GM19463 (cell line): ENCODE results near the gene CRTAC1.

Source experiments
- ATAC-seq: cut with Tn5 transposase; IDR thresholded peaks from one replicate; pipeline ENCODE4 v1.9.1; 2021; ENCODE audit warnings: mild to moderate bottlenecking, moderate library complexity; ENCODE audit not compliant: unreplicated experiment

Gene CRTAC1

GRCh38 chr10:98030093-98030821 lies at the start of gene CRTAC1:
Gene CRTAC1, minus strand, starts transcription at chr10:98030621. Its CDS starts 149 bp downstream, at chr10:98030472.
- ATAC-seq: no peak

GRCh38 chr10:98078774-98079173 lies 48.4 kb upstream of the CRTAC1 start:
- no peak for ATAC-seq

GRCh38 chr10:98077223-98077622 lies 46.8 kb upstream of the CRTAC1 start:
- no peak for ATAC-seq

- ATAC-seq: no peak
Observed at GRCh38 chr10:98076086-98076485, 45.7 kb upstream of the CRTAC1 start.

- no peak for ATAC-seq
Observed at GRCh38 chr10:98074315-98074911, 44.0 kb upstream of the CRTAC1 start.

GRCh38 chr10:98067165-98067564 lies 36.7 kb upstream of the CRTAC1 start:
- ATAC-seq: no peak

- no peak for ATAC-seq
Observed at GRCh38 chr10:98063740-98064027, 33.3 kb upstream of the CRTAC1 start.

- ATAC-seq: no peak
Observed at GRCh38 chr10:98062424-98062823, 32.0 kb upstream of the CRTAC1 start.

- ATAC-seq: no peak
Observed at GRCh38 chr10:98060079-98060478, 29.7 kb upstream of the CRTAC1 start.

- ATAC-seq: no peak
Observed at GRCh38 chr10:98058295-98058694, 27.9 kb upstream of the CRTAC1 start.

GRCh38 chr10:98055841-98056516 lies 25.6 kb upstream of the CRTAC1 start:
- no peak for ATAC-seq

- no peak for ATAC-seq
Observed at GRCh38 chr10:98047009-98047741, 16.8 kb upstream of the CRTAC1 start.

GRCh38 chr10:98045785-98046389 lies 15.5 kb upstream of the CRTAC1 start:
- no peak for ATAC-seq

- no peak for ATAC-seq
Observed at GRCh38 chr10:98041352-98042043, 11.1 kb upstream of the CRTAC1 start.

GRCh38 chr10:98039690-98040381 lies 9.4 kb upstream of the CRTAC1 start:
- no peak for ATAC-seq

GRCh38 chr10:98038288-98038687 lies 7.9 kb upstream of the CRTAC1 start:
- no peak for ATAC-seq

- no peak for ATAC-seq
Observed at GRCh38 chr10:98035599-98035998, 5.2 kb upstream of the CRTAC1 start.

- ATAC-seq: no peak
Observed at GRCh38 chr10:98033515-98033914, 3.1 kb upstream of the CRTAC1 start.

- ATAC-seq: no peak
Observed at GRCh38 chr10:98031440-98031839, 1.0 kb upstream of the CRTAC1 start.

- ATAC-seq: no peak
Observed at GRCh38 chr10:98030991-98031431, 590 bp upstream of the CRTAC1 start.
